HepG2 (cell line): Measurements from ENCODE around the gene TBC1D5. TPM values are rescaled to one million over a fixed set of nuclear protein-coding genes. Genes with fewer than 3 reads are reported as not detected.

Experiments
- KDM5A ChIP-seq: fragments of 200-600 bp; sonication (generic); IDR thresholded peaks from 2 replicates; pipeline ENCODE4 v1.7.0; 2018; ENCODE audit warnings: antibody characterized with exemption, mild to moderate bottlenecking, low read length, borderline replicate concordance
- NFE2L2 ChIP-seq: fragments of 150-350 bp; IDR thresholded peaks from 2 replicates; pipeline ENCODE4 v1.6.1; 2014; ENCODE audit warnings: low read length
- PLRG1 ChIP-seq: fragments of 450-650 bp; conservative IDR thresholded peaks from 2 replicates; pipeline ENCODE4 v1.6.1; 2016
- REST ChIP-seq, 2 experiments: IDR thresholded peaks; 2 replicates each; pipeline ENCODE4 v1.6.1; 2011 to 2012; ENCODE audit warnings: low read length in 2 of 2, borderline replicate concordance in 1 of 2, low read depth in 1 of 2, mild to moderate bottlenecking in 1 of 2, moderate library complexity in 1 of 2
- SMYD3 ChIP-seq: sonication (generic); formaldehyde crosslinking; IDR thresholded peaks from 2 replicates; pipeline ENCODE4 v1.8.1; 2023; ENCODE audit warnings: mild to moderate bottlenecking, missing genetic modification reagents
- SP140L ChIP-seq: sonication (generic); formaldehyde crosslinking; IDR thresholded peaks from 2 replicates; pipeline ENCODE4 v1.4.0; 2020; ENCODE audit warnings: missing genetic modification reagents, borderline replicate concordance
- SRSF9 ChIP-seq: fragments of 200-400 bp; formaldehyde crosslinking; IDR thresholded peaks from 2 replicates; pipeline ENCODE4 v1.6.1; 2018; ENCODE audit warnings: borderline replicate concordance, mild to moderate bottlenecking, low read depth, low read length; ENCODE audit not compliant: insufficient read depth, poor library complexity, severe bottlenecking
- ZFP36L1 ChIP-seq: sonication (generic); formaldehyde crosslinking; IDR thresholded peaks from 2 replicates; pipeline ENCODE4 v1.8.0; 2022; ENCODE audit warnings: mild to moderate bottlenecking, missing genetic modification reagents, moderate library complexity
- ZKSCAN8 ChIP-seq: IDR thresholded peaks from 2 replicates; pipeline ENCODE4 v1.6.1; 2016; ENCODE audit warnings: borderline replicate concordance, missing genetic modification reagents, missing compliant biosample characterization
- ZNF564 ChIP-seq: sonication (generic); formaldehyde crosslinking; IDR thresholded peaks from 2 replicates; pipeline ENCODE4 v1.8.1; 2023; ENCODE audit warnings: mild to moderate bottlenecking, missing genetic modification reagents
- ZNF614 ChIP-seq: IDR thresholded peaks from 2 replicates; pipeline ENCODE4 v1.6.1; 2018; ENCODE audit warnings: missing biosample characterization, missing genetic modification reagents, inconsistent platforms, borderline replicate concordance
- ZNF704 ChIP-seq: sonication (generic); formaldehyde crosslinking; IDR thresholded peaks from 2 replicates; pipeline ENCODE4 v1.8.1; 2023; ENCODE audit warnings: mild to moderate bottlenecking, inconsistent platforms, moderate library complexity, missing genetic modification reagents, borderline replicate concordance
- polyA plus RNA-seq, 8 experiments: library from polyadenylated mRNA; depleted of rRNA in 3 of 8; stranded (reverse) in 7 of 8; unstranded in 1 of 8; fragments of >200 nt; fragmentation: Illumina TruSeq in 4 of 8; extraction: Trizol in 4 of 8; gene quantifications; 2 replicates each; pipeline versions ENCODE4 v1.2.1 to v1.2.3, GENCODE V29; 2011 to 2016; ENCODE audit warnings: low read depth in 4 of 8, missing spikeins in 1 of 8, mixed read lengths in 1 of 8; ENCODE audit not compliant: insufficient read depth in 1 of 8
- total RNA-seq, 5 experiments: library from RNA; depleted of rRNA; stranded (reverse); fragments of >200 nt; fragmentation: Illumina TruSeq; extraction: Trizol; gene quantifications; 2 replicates each; pipeline ENCODE4 v1.2.3, GENCODE V29; 2016; ENCODE audit warnings: low read depth in 1 of 5
- TF ChIP-seq, protein P1 (sequence below): IDR thresholded peaks from 2 replicates; pipeline ENCODE4 v1.6.1; 2016; ENCODE audit warnings: missing genetic modification reagents, missing compliant biosample characterization
- TF ChIP-seq, protein P2 (sequence below): sonication (generic); formaldehyde crosslinking; IDR thresholded peaks from 2 replicates; pipeline ENCODE4 v1.9.0; 2021; ENCODE audit warnings: missing genetic modification reagents, borderline replicate concordance
- TF ChIP-seq, protein P3 (sequence below): IDR thresholded peaks from 2 replicates; pipeline ENCODE4 v1.6.1; 2016; ENCODE audit warnings: mild to moderate bottlenecking
- TF ChIP-seq, protein P4 (sequence below): sonication (generic); formaldehyde crosslinking; IDR thresholded peaks from 2 replicates; pipeline ENCODE4 v1.9.0; 2021; ENCODE audit warnings: missing genetic modification reagents, mild to moderate bottlenecking, borderline replicate concordance

Gene TBC1D5
- total and polyA plus RNA-seq, 2 of the 13 experiments (the other 11 are each of a cell fraction or from before 2014, with no cell fraction given) = 19.2 to 33.3 TPM

DNA sequence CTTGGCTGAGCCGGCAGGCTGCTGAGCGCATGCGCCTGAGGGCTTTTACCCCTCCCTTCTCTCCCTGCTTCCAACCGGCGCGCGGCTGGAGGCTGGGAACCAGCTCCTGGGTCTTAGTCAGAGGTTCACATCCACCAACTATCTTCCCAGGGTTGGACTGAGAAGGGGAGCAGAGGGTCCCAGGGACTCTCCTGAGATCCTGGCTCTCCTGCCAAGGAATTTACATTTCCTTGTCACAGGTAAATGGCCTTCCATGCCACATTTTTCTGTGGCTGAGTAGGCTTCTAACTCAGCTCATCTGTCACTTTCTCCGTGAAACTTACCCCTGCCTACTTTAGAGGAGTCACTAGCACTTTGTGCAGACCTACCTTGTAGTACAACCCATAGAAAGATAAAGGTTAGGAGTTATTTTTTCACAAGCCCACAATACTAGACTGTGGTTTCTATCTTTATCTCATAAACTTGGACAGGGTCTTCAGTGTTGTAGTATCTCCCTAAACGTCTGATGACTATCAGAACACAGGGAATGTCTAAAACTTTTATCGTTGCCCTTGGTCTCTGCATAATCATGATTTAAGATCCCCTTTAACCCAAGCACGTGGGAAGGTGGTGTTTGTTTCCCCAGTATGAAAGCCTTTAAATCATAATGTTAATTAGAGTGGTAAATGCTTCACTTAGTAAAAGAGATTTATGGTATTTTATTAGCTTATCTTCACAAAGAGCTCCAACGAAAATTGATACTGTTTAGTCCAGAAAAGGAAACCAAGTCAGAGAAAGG, 638 bp upstream of the TBC1D5 start (continued):
- TF ChIP-seq, protein P1, sequence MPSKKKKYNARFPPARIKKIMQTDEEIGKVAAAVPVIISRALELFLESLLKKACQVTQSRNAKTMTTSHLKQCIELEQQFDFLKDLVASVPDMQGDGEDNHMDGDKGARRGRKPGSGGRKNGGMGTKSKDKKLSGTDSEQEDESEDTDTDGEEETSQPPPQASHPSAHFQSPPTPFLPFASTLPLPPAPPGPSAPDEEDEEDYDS = peak; percentile 71
- no peak for TF ChIP-seq ZNF704 (CRISPR knock-in tag)
- TF ChIP-seq, protein P2, sequence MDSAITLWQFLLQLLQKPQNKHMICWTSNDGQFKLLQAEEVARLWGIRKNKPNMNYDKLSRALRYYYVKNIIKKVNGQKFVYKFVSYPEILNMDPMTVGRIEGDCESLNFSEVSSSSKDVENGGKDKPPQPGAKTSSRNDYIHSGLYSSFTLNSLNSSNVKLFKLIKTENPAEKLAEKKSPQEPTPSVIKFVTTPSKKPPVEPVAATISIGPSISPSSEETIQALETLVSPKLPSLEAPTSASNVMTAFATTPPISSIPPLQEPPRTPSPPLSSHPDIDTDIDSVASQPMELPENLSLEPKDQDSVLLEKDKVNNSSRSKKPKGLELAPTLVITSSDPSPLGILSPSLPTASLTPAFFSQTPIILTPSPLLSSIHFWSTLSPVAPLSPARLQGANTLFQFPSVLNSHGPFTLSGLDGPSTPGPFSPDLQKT (CRISPR knock-in tag) = no peak
- no peak for TF ChIP-seq NFE2L2
- no peak for TF ChIP-seq PLRG1
- TF ChIP-seq KDM5A = peak; percentile 10; the same call in 1 of the 2 replicates
- TF ChIP-seq SMYD3 = peak; percentile 93
- peak; percentile 6; the same call in 1 of the 2 replicates for TF ChIP-seq ZFP36L1 (CRISPR knock-in tag)
- TF ChIP-seq, protein P3, sequence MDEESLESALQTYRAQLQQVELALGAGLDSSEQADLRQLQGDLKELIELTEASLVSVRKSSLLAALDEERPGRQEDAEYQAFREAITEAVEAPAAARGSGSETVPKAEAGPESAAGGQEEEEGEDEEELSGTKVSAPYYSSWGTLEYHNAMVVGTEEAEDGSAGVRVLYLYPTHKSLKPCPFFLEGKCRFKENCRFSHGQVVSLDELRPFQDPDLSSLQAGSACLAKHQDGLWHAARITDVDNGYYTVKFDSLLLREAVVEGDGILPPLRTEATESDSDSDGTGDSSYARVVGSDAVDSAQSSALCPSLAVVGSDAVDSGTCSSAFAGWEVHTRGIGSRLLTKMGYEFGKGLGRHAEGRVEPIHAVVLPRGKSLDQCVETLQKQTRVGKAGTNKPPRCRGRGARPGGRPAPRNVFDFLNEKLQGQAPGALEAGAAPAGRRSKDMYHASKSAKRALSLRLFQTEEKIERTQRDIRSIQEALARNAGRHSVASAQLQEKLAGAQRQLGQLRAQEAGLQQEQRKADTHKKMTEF (CRISPR knock-in tag) = 0 out of 2 replicates have a peak, but pooled peaks have one; percentile 2
- 0 out of 2 replicates have a peak, but pooled peaks have one; percentile 26 for TF ChIP-seq SP140L (CRISPR knock-in tag)
- TF ChIP-seq ZNF614 (CRISPR knock-in tag) = peak; percentile 13; the same call in 1 of the 2 replicates
- no peak for TF ChIP-seq SRSF9
- 0 out of 4 replicates have a peak, but pooled peaks of 1 of the 2 experiments have one; percentile 21 for TF ChIP-seq REST (IDR thresholded peaks at IDR 0.05; ENCODE audit: borderline replicate concordance in 1 of 2, low read depth in 1 of 2, low read length in 2 of 2)
- TF ChIP-seq ZNF564 (CRISPR knock-in tag) = no peak
- TF ChIP-seq, protein P4, sequence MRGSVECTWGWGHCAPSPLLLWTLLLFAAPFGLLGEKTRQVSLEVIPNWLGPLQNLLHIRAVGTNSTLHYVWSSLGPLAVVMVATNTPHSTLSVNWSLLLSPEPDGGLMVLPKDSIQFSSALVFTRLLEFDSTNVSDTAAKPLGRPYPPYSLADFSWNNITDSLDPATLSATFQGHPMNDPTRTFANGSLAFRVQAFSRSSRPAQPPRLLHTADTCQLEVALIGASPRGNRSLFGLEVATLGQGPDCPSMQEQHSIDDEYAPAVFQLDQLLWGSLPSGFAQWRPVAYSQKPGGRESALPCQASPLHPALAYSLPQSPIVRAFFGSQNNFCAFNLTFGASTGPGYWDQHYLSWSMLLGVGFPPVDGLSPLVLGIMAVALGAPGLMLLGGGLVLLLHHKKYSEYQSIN (CRISPR knock-in tag) = no peak
- 0 out of 2 replicates have a peak, but pooled peaks have one; percentile 12 for TF ChIP-seq ZKSCAN8 (CRISPR knock-in tag)
